Fibroblast of lung (primary cell): ENCODE data around the gene METTL16.

ENCODE experiments used
- EZH2 ChIP-seq: IDR thresholded peaks from 2 replicates; pipeline ENCODE4 v1.5.1; 2012; ENCODE audit warnings: low read length, control low read depth, mild to moderate bottlenecking; ENCODE audit errors: missing control alignments
- TF ChIP-seq, protein P1 (sequence below), 2 donors: IDR thresholded peaks in 1 of 2; conservative IDR thresholded peaks in 1 of 2; 1 replicate in 1 of 2; 2 replicates in 1 of 2; pipeline ENCODE4 v1.5.1; 2011 to 2012; ENCODE audit warnings: low read length in 2 of 2, control low read depth in 1 of 2, inconsistent platforms in 1 of 2, low read depth in 1 of 2, mild to moderate bottlenecking in 1 of 2

DNA sequence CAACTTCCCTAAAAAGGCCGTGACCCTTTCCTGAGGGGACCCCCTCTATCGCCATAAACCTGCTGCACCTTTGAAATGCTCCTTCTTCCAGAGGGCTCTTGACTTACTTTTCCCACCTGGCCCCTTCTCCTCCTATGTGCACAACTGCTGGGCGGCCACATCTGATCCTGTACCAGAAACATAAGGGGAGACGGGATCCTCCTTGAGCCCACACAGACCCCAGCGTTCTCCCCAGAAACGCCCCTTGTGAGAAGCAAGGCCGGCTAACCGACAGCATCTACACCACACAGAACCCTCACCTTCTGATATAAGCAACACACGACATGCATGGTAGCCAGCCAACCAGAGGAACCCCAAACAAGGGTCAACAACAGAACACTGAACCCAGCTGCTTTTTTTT, 96.6 kb downstream of the METTL16 start:
- TF ChIP-seq, protein P1, sequence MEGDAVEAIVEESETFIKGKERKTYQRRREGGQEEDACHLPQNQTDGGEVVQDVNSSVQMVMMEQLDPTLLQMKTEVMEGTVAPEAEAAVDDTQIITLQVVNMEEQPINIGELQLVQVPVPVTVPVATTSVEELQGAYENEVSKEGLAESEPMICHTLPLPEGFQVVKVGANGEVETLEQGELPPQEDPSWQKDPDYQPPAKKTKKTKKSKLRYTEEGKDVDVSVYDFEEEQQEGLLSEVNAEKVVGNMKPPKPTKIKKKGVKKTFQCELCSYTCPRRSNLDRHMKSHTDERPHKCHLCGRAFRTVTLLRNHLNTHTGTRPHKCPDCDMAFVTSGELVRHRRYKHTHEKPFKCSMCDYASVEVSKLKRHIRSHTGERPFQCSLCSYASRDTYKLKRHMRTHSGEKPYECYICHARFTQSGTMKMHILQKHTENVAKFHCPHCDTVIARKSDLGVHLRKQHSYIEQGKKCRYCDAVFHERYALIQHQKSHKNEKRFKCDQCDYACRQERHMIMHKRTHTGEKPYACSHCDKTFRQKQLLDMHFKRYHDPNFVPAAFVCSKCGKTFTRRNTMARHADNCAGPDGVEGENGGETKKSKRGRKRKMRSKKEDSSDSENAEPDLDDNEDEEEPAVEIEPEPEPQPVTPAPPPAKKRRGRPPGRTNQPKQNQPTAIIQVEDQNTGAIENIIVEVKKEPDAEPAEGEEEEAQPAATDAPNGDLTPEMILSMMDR (conservative IDR thresholded peaks at IDR 0.05 in 1 of 2, IDR thresholded peaks at IDR 0.05 in 1 of 2; ENCODE audit: low read depth in 1 of 2, low read length in 2 of 2): no peak
- TF ChIP-seq EZH2: no peak
